IMR-90 (cell line): ENCODE results near the gene EME2.

Source experiments
- CEBPB ChIP-seq: IDR thresholded peaks from 2 replicates; pipeline ENCODE4 v1.6.1; 2012; ENCODE audit warnings: low read depth, low read length, improper control_type of control experiment
- ELK1 ChIP-seq: fragments of 150-350 bp; IDR thresholded peaks from 2 replicates; pipeline ENCODE4 v1.6.1; 2016; ENCODE audit warnings: low read depth, mild to moderate bottlenecking, low read length, moderate library complexity, borderline replicate concordance
- FOS ChIP-seq: fragments of 150-350 bp; IDR thresholded peaks from 2 replicates; pipeline ENCODE4 v1.6.1; 2016; ENCODE audit warnings: low read depth, low read length
- MAFK ChIP-seq: IDR thresholded peaks from 2 replicates; pipeline ENCODE4 v1.6.1; 2012; ENCODE audit warnings: low read depth, low read length, improper control_type of control experiment
- MAZ ChIP-seq: IDR thresholded peaks from 2 replicates; pipeline ENCODE4 v1.6.1; 2012; ENCODE audit warnings: low read depth, mild to moderate bottlenecking, low read length, improper control_type of control experiment, moderate library complexity, borderline replicate concordance
- NFE2L2 ChIP-seq: fragments of 150-350 bp; IDR thresholded peaks from 2 replicates; pipeline ENCODE4 v1.6.1; 2016; ENCODE audit warnings: low read depth, mild to moderate bottlenecking, low read length
- POLR2A ChIP-seq: IDR thresholded peaks from 2 replicates; pipeline ENCODE4 v1.6.1; 2012; ENCODE audit warnings: mild to moderate bottlenecking, low read depth, low read length
- RAD21 ChIP-seq: IDR thresholded peaks from 2 replicates; pipeline ENCODE4 v1.6.1; 2012; ENCODE audit warnings: low read length, improper control_type of control experiment
- RFX5 ChIP-seq: IDR thresholded peaks from 2 replicates; pipeline ENCODE4 v1.8.0; 2012; ENCODE audit warnings: low read depth, mild to moderate bottlenecking, low read length, moderate library complexity
- SMC3 ChIP-seq: fragments of 150-350 bp; IDR thresholded peaks from 2 replicates; pipeline ENCODE4 v1.6.1; 2016; ENCODE audit warnings: low read depth, mild to moderate bottlenecking, antibody characterized with exemption, low read length, moderate library complexity
- TF ChIP-seq, protein P1 (sequence below): conservative IDR thresholded peaks from 2 replicates; pipeline ENCODE4 v1.5.1; 2012; ENCODE audit warnings: mild to moderate bottlenecking, low read depth, low read length, improper control_type of control experiment
- TF ChIP-seq, protein P2 (sequence below): fragments of 150-350 bp; IDR thresholded peaks from 2 replicates; pipeline ENCODE4 v1.6.1; 2017; ENCODE audit warnings: mild to moderate bottlenecking, antibody characterized with exemption, low read length, low read depth

GRCh38 chr16:1776672-1776955 lies 4.0 kb downstream of the EME2 start:
- TF ChIP-seq, protein P1, sequence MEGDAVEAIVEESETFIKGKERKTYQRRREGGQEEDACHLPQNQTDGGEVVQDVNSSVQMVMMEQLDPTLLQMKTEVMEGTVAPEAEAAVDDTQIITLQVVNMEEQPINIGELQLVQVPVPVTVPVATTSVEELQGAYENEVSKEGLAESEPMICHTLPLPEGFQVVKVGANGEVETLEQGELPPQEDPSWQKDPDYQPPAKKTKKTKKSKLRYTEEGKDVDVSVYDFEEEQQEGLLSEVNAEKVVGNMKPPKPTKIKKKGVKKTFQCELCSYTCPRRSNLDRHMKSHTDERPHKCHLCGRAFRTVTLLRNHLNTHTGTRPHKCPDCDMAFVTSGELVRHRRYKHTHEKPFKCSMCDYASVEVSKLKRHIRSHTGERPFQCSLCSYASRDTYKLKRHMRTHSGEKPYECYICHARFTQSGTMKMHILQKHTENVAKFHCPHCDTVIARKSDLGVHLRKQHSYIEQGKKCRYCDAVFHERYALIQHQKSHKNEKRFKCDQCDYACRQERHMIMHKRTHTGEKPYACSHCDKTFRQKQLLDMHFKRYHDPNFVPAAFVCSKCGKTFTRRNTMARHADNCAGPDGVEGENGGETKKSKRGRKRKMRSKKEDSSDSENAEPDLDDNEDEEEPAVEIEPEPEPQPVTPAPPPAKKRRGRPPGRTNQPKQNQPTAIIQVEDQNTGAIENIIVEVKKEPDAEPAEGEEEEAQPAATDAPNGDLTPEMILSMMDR = no peak
- TF ChIP-seq POLR2A (no peak), CEBPB (no peak), SMC3 (no peak), NFE2L2 (no peak), RAD21 (no peak), ELK1 (no peak), MAFK (no peak), FOS (no peak), MAZ (no peak), RFX5 (no peak)
- TF ChIP-seq, protein P2, sequence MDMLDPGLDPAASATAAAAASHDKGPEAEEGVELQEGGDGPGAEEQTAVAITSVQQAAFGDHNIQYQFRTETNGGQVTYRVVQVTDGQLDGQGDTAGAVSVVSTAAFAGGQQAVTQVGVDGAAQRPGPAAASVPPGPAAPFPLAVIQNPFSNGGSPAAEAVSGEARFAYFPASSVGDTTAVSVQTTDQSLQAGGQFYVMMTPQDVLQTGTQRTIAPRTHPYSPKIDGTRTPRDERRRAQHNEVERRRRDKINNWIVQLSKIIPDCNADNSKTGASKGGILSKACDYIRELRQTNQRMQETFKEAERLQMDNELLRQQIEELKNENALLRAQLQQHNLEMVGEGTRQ = no peak
